H1 (cell line): ENCODE data around the gene RAB31. TPM values are rescaled to one million over a fixed set of nuclear protein-coding genes. Genes with fewer than 3 reads are reported as not detected.

Source experiments
- CTCF ChIA-PET: fragments of 300-600 bp; sonication (Branson Sonifier 250); formaldehyde crosslinking; loops from one replicate; lab custom pipeline; 2021; ENCODE audit not compliant: partially characterized antibody; lab: Charles Lee
- POLR2A ChIA-PET: fragments of 300-600 bp; sonication (Branson Sonifier 250); formaldehyde crosslinking; loops from one replicate; lab custom pipeline; 2021; ENCODE audit warnings: inconsistent platforms; ENCODE audit not compliant: partially characterized antibody; lab: Charles Lee
- DNase-seq, 2 experiments: peaks; one replicate each; pipeline versions ENCODE4 v3.0.0 to v3.0.0-alpha.2; 2010 to 2022; ENCODE audit warnings: low spot score in 2 of 2, low read depth in 1 of 2, mixed read lengths in 1 of 2
- FAIRE-seq: peaks from 2 replicates; lab custom pipeline; 2011; peaks lifted over from hg19 to GRCh38; lab: Jason Lieb, UNC
- H2AFZ ChIP-seq: 2 replicates; pipeline ENCODE4 v1.8.1; 2012; ENCODE audit warnings: low read length, inconsistent platforms
- H2AK5ac ChIP-seq: 2 replicates; pipeline ENCODE4 v1.6.1; 2013; ENCODE audit warnings: low read depth, low read length
- H2BK120ac ChIP-seq: replicated peaks from 2 replicates; pipeline ENCODE3; 2013; ENCODE audit warnings: low read depth, low read length, inconsistent platforms
- H2BK12ac ChIP-seq: 2 replicates; pipeline ENCODE4 v1.6.1; 2013; ENCODE audit warnings: low read depth, low read length
- H2BK15ac ChIP-seq: 2 replicates; pipeline ENCODE4 v1.6.1; 2013; ENCODE audit warnings: low read length
- H2BK20ac ChIP-seq: 2 replicates; pipeline ENCODE4 v1.6.1; 2013; ENCODE audit warnings: low read length
- H2BK5ac ChIP-seq: 2 replicates; pipeline ENCODE4 v1.6.1; 2013; ENCODE audit warnings: low read depth, low read length
- H3K14ac ChIP-seq: 2 replicates; pipeline ENCODE4 v1.6.1; 2013; ENCODE audit warnings: inconsistent platforms; ENCODE audit not compliant: insufficient read length
- H3K18ac ChIP-seq: 2 replicates; pipeline ENCODE4 v1.6.1; 2013; ENCODE audit warnings: low read length; ENCODE audit errors: extremely low read depth
- H3K23ac ChIP-seq: 2 replicates; pipeline ENCODE4 v1.6.1; 2013; ENCODE audit warnings: inconsistent platforms; ENCODE audit not compliant: insufficient read length
- H3K23me2 ChIP-seq: 2 replicates; pipeline ENCODE4 v1.6.1; 2013; ENCODE audit warnings: low read depth, low read length
- H3K27ac ChIP-seq: 2 replicates; pipeline ENCODE4 v1.6.1; 2011; ENCODE audit warnings: low read depth, low read length, inconsistent platforms
- H3K27me3 ChIP-seq, 4 experiments: replicated peaks in 1 of 4; 1 replicate in 1 of 4; 2 replicates in 3 of 4; pipeline versions ENCODE4 v1.6.1 to v1.8.1; 2011 to 2013; ENCODE audit warnings: low read length in 3 of 4, mild to moderate bottlenecking in 3 of 4, inconsistent platforms in 2 of 4, mixed read lengths in 2 of 4, moderate library complexity in 1 of 4; ENCODE audit not compliant: control insufficient read depth in 3 of 4, insufficient read depth in 3 of 4; ENCODE audit errors: extremely low read depth in 1 of 4
- H3K36me3 ChIP-seq, 4 experiments: 2 replicates each; pipeline versions ENCODE4 v1.6.1 to v1.8.1; 2011 to 2013; ENCODE audit warnings: mild to moderate bottlenecking in 4 of 4, low read length in 3 of 4, moderate library complexity in 2 of 4, control low read depth in 1 of 4, inconsistent platforms in 1 of 4; ENCODE audit not compliant: insufficient read depth in 4 of 4, control insufficient read depth in 2 of 4
- H3K4ac ChIP-seq: replicated peaks from 2 replicates; pipeline ENCODE3; 2013; ENCODE audit warnings: low read length, low read depth, mixed read lengths, inconsistent platforms; ENCODE audit not compliant: insufficient read length
- H3K4me1 ChIP-seq, 4 experiments: replicated peaks in 1 of 4; 1 replicate in 1 of 4; 2 replicates in 3 of 4; pipeline versions ENCODE4 v1.6.1 to v1.8.1; 2011 to 2013; ENCODE audit warnings: low read length in 3 of 4, inconsistent platforms in 2 of 4, mixed read lengths in 1 of 4; ENCODE audit not compliant: insufficient read depth in 4 of 4, control insufficient read depth in 3 of 4
- H3K4me2 ChIP-seq, 2 experiments: 2 replicates each; pipeline versions ENCODE4 v1.6.1 to v1.8.1; 2011 to 2013; ENCODE audit warnings: low read depth in 2 of 2, low read length in 2 of 2, control low read depth in 1 of 2, inconsistent platforms in 1 of 2, mild to moderate bottlenecking in 1 of 2; ENCODE audit not compliant: insufficient read depth in 1 of 2
- H3K4me3 ChIP-seq, 4 experiments: fragments of 200-600, 300-600 bp in 1 of 4; sonication (generic), shearing (Covaris generic), sonication (Bioruptor Twin) in 1 of 4; 2 replicates each; pipeline versions ENCODE4 v1.5.1 to v1.8.1; 2011 to 2016; ENCODE audit warnings: low read length in 4 of 4, low read depth in 3 of 4, control low read depth in 2 of 4, inconsistent platforms in 2 of 4, mild to moderate bottlenecking in 2 of 4, mixed read lengths in 1 of 4, moderate library complexity in 1 of 4; ENCODE audit not compliant: insufficient read depth in 2 of 4; ENCODE audit errors: extremely low read depth in 1 of 4
- H3K56ac ChIP-seq: replicated peaks from 2 replicates; pipeline ENCODE3; 2013; ENCODE audit warnings: low read depth, mild to moderate bottlenecking, mixed read lengths, low read length, inconsistent platforms; ENCODE audit not compliant: insufficient read length
- H3K79me1 ChIP-seq: 2 replicates; pipeline ENCODE4 v1.6.1; 2013; ENCODE audit warnings: low read depth, low read length, control low read depth
- H3K79me2 ChIP-seq, 2 experiments: 2 replicates each; pipeline versions ENCODE4 v1.6.1 to v1.8.1; 2012 to 2013; ENCODE audit warnings: low read length in 2 of 2, mild to moderate bottlenecking in 2 of 2, inconsistent platforms in 1 of 2; ENCODE audit not compliant: insufficient read depth in 2 of 2, control insufficient read depth in 1 of 2
- H3K9ac ChIP-seq, 4 experiments: replicated peaks in 1 of 4; 1 replicate in 1 of 4; 2 replicates in 3 of 4; pipeline versions ENCODE4 v1.6.1 to v1.8.1; 2011 to 2013; ENCODE audit warnings: low read depth in 3 of 4, low read length in 3 of 4, control low read depth in 2 of 4, mild to moderate bottlenecking in 2 of 4, moderate library complexity in 2 of 4, inconsistent platforms in 1 of 4; ENCODE audit errors: extremely low read depth in 1 of 4
- H3K9me3 ChIP-seq, 2 experiments: 2 replicates each; pipeline versions ENCODE4 v1.6.1 to v1.8.1; 2012 to 2013; ENCODE audit warnings: mild to moderate bottlenecking in 2 of 2, moderate library complexity in 2 of 2, control low read depth in 1 of 2, inconsistent platforms in 1 of 2, low read depth in 1 of 2, low read length in 1 of 2, mixed read lengths in 1 of 2; ENCODE audit not compliant: insufficient read depth in 2 of 2
- H4K20me1 ChIP-seq, 2 experiments: replicated peaks in 1 of 2; 2 replicates each; pipeline versions ENCODE3 to v1.8.1; 2011 to 2013; ENCODE audit warnings: inconsistent platforms in 2 of 2, low read length in 2 of 2, mild to moderate bottlenecking in 1 of 2; ENCODE audit not compliant: insufficient read depth in 2 of 2, control insufficient read depth in 1 of 2
- H4K5ac ChIP-seq: 2 replicates; pipeline ENCODE4 v1.6.1; 2013; ENCODE audit warnings: low read length, low read depth, mixed read lengths, inconsistent platforms; ENCODE audit not compliant: insufficient read length
- H4K8ac ChIP-seq: 2 replicates; pipeline ENCODE4 v1.8.0; 2013; ENCODE audit warnings: mild to moderate bottlenecking, moderate library complexity, low read length, inconsistent platforms; ENCODE audit not compliant: insufficient read depth; ENCODE audit errors: extremely low read depth
- H4K91ac ChIP-seq: replicated peaks from 2 replicates; pipeline ENCODE3; 2013; ENCODE audit warnings: low read length, mixed read lengths, inconsistent platforms; ENCODE audit not compliant: insufficient read length
- ASH2L ChIP-seq: fragments of 200-600, 300-600 bp; sonication (generic); IDR thresholded peaks from one replicate; pipeline ENCODE4 v1.7.1; 2017; ENCODE audit warnings: low read length
- BCL11A ChIP-seq, 2 experiments: IDR thresholded peaks; one replicate each; pipeline ENCODE4 v1.6.1; 2011; ENCODE audit warnings: low read depth in 2 of 2, low read length in 2 of 2, mild to moderate bottlenecking in 2 of 2
- MAFK ChIP-seq: IDR thresholded peaks from 2 replicates; pipeline ENCODE4 v1.6.1; 2012; ENCODE audit warnings: low read depth, mild to moderate bottlenecking, improper control_type of control experiment, low read length
- POU5F1 ChIP-seq: IDR thresholded peaks from 2 replicates; pipeline ENCODE4 v1.6.1; 2011; ENCODE audit warnings: low read depth, mild to moderate bottlenecking, low read length, moderate library complexity
- SIN3A ChIP-seq, 2 experiments: IDR thresholded peaks in 1 of 2; conservative IDR thresholded peaks in 1 of 2; 2 replicates each; pipeline ENCODE4 v1.6.1; 2011 to 2012; ENCODE audit warnings: low read length in 2 of 2, improper control_type of control experiment in 1 of 2, low read depth in 1 of 2, mild to moderate bottlenecking in 1 of 2
- SIRT6 ChIP-seq: IDR thresholded peaks from one replicate; pipeline ENCODE4 v1.7.1; 2012; ENCODE audit warnings: low read length, inconsistent platforms
- SRF ChIP-seq: IDR thresholded peaks from 2 replicates; pipeline ENCODE4 v1.6.1; 2011; ENCODE audit warnings: mild to moderate bottlenecking, low read depth, low read length, moderate library complexity
- USF2 ChIP-seq: IDR thresholded peaks from 2 replicates; pipeline ENCODE4 v1.6.1; 2011; ENCODE audit warnings: low read length, improper control_type of control experiment
- ZNF274 ChIP-seq: IDR thresholded peaks from 2 replicates; pipeline ENCODE4 v1.7.0; 2012; ENCODE audit warnings: low read length, borderline replicate concordance; ENCODE audit errors: extremely low read depth
- WGBS, 2 experiments: shearing (Covaris generic) in 1 of 2; methylation state at CpG; one replicate each; pipeline versions ENCODE4 v1.1.6 to v1.1.7; 2013 to 2015; ENCODE audit warnings: low lambda C conversion rate in 2 of 2, mixed read lengths in 2 of 2, inconsistent platforms in 1 of 2, low coverage in 1 of 2, missing lambda C conversion rate in 1 of 2; ENCODE audit not compliant: insufficient replicate concordance in 2 of 2, insufficient coverage in 1 of 2, insufficient read length in 1 of 2; ENCODE audit errors: extremely low coverage in 1 of 2, missing lambda C conversion rate in 1 of 2; 5-methylcytosine and 5-hydroxymethylcytosine counted together
- polyA plus RNA-seq, 7 experiments: library from polyadenylated mRNA; depleted of rRNA in 3 of 7; stranded (reverse) in 5 of 7; unstranded in 2 of 7; fragments of >200 nt in 5 of 7; fragments of 200-250 nt in 2 of 7; gene quantifications; 1 replicate in 5 of 7; 2 replicates in 1 of 7; 4 replicates in 1 of 7; pipeline versions ENCODE4 v1.2.1 to v1.2.3, GENCODE V29; 2011 to 2013; ENCODE audit warnings: missing spikeins in 2 of 7, mixed read lengths in 2 of 7
- total RNA-seq: library from RNA; stranded (reverse); fragmentation: NEBNext Ultra II Directional; extraction: Animal tissue kit (Norgen Biotek cat#: 25700); gene quantifications from 2 replicates; pipeline ENCODE4 v1.2.1, GENCODE V29; 2021
- TF ChIP-seq, protein P1 (sequence below): IDR thresholded peaks from 2 replicates; pipeline ENCODE4 v1.6.1; 2012; ENCODE audit warnings: inconsistent platforms

Gene RAB31
- total and polyA plus RNA-seq, 2 of the 8 experiments (the other 6 are each of a cell fraction or from before 2014, with no cell fraction given) = 15.2 to 40.9 TPM

- Histone ChIP-seq H2AK5ac (no peak overlapping the region), H3K23me2 (peaks cover 4% of the 10 kb centered on the region; the same call in 1 of the 2 replicates), H3K36me3 (no peaks in the 10 kb centered on the region; a peak in 1 of 8 replicates), H3K9me3 (no peaks in the 10 kb centered on the region), H3K4me1 (no peaks in the 10 kb centered on the region; a peak in 1 of 7 replicates), H4K20me1 (peaks cover 0 to 4% of the 10 kb centered on the region in 2 experiments), H2BK12ac (no peak overlapping the region), H3K4me2 (no peak overlapping the region), H3K4me3 (no peak overlapping the region), H2AFZ (no peak overlapping the region), H2BK120ac (no peak overlapping the region), H3K56ac (no peak overlapping the region), H3K79me1 (no peaks in the 10 kb centered on the region; the same call in 1 of the 2 replicates), H3K4ac (no peak overlapping the region), H3K27me3 (no peaks in the 10 kb centered on the region; a peak in 1 of 7 replicates), H3K18ac (no peak overlapping the region), H4K5ac (no peak overlapping the region), H4K91ac (peak overlapping the region; percentile 9), H3K23ac (no peak overlapping the region), H3K79me2 (no peaks in the 10 kb centered on the region)
- ChIA-PET POLR2A (interaction anchor here (1.2 kb wide), 1 partner anchor 20 kb away, joined by 4 read pairs; no protein-coding TSS in a partner anchor), CTCF (interaction anchor here (0.5 to 0.8 kb wide), 2 partner anchors 24 to 27 kb away, joined by 3 to 4 read pairs; no protein-coding TSS in a partner anchor)
- DNase-seq (no peak), FAIRE-seq (no peak)
- 79% methylated on average over 14 of the region's 14 CpGs; no CpG with 5 or more reads in 1 of the 2 experiments for WGBS, 2 experiments
- TF ChIP-seq BCL11A (IDR thresholded peaks at IDR 0.05; ENCODE audit: low read depth in 2 of 2, low read length in 2 of 2) (no peak), POU5F1 (no peak), MAFK (no peak), USF2 (no peak), ASH2L (no peak), SIRT6 (no peak), ZNF274 (no peak), SIN3A (conservative IDR thresholded peaks at IDR 0.05 in 1 of 2, IDR thresholded peaks at IDR 0.05 in 1 of 2; ENCODE audit: low read depth in 1 of 2, low read length in 2 of 2) (no peak), SRF (no peak)
- TF ChIP-seq, protein P1, sequence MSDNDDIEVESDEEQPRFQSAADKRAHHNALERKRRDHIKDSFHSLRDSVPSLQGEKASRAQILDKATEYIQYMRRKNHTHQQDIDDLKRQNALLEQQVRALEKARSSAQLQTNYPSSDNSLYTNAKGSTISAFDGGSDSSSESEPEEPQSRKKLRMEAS = no peak
- TF ChIP-seq, all 59 proteins: peak for 0
- Histone ChIP-seq H2BK5ac (no peak overlapping the region), H3K27ac (no peak overlapping the region), H4K8ac (no peak overlapping the region), H2BK20ac (no peak overlapping the region), H3K14ac (no peak overlapping the region), H2BK15ac (no peak overlapping the region), H3K9ac (no peak overlapping the region)
Observed at GRCh38 chr18:9827793-9828505, 119.8 kb downstream of the RAB31 start.
